ENCODE results near the gene PEX6. TPM values are rescaled to one million over a fixed set of nuclear protein-coding genes. Genes with fewer than 3 reads are reported as not detected.

The PEX6 gene
- total and polyA plus RNA-seq, 2 donors (not counting 3 experiments of a cell fraction or from before 2014, with no cell fraction given), result 9.9 to 11.2 TPM

GRCh38 chr6:43006251-43006650 is 27.3 kb upstream of the PEX6 start:
- CTCF ChIA-PET, result interaction anchor here (1.0 to 8.7 kb wide), 3 partner anchors 32 to 138 kb away, joined by 3 to 55 read pairs (median 3); no protein-coding TSS in a partner anchor
- H3K4me2 ChIP-seq (ENCODE audit: insufficient read depth, low read length), result no peak overlapping the region
- H3K79me2 ChIP-seq (ENCODE audit: control insufficient read depth, insufficient read depth, low read length), result no peaks in the 10 kb centered on the region
- no peaks in the 10 kb centered on the region for H4K20me1 ChIP-seq (replicated peaks; ENCODE audit: control insufficient read depth, extremely low read depth, insufficient read depth, low read length)
- no peaks in the 10 kb centered on the region for H3K27me3 ChIP-seq (ENCODE audit: control insufficient read depth in 2 of 2, insufficient read depth in 2 of 2, low read length in 2 of 2)
- H2AFZ ChIP-seq (ENCODE audit: low read depth, low read length), result no peak overlapping the region
- H3K27ac ChIP-seq (ENCODE audit: insufficient read depth, low read depth, low read length), result no peak overlapping the region
- H3K4me1 ChIP-seq (ENCODE audit: control insufficient read depth, extremely low read depth, insufficient read depth, low read length), result no peaks in the 10 kb centered on the region
- H3K9ac ChIP-seq (replicated peaks; ENCODE audit: extremely low read depth, insufficient read depth, low read length), result no peak overlapping the region
- intact Hi-C loops (cut with micrococcal nuclease), result loop anchor here (5.0 kb wide), 1 partner anchor 121 kb away; no protein-coding TSS in a partner anchor
- TF ChIP-seq FOS (IDR thresholded peaks at IDR 0.05; ENCODE audit: borderline replicate concordance, insufficient read depth, low read length) (no peak), CTCF (IDR thresholded peaks at IDR 0.05; ENCODE audit: extremely low read depth in 1 of 2, insufficient read depth in 1 of 2, low read depth in 1 of 2, low read length in 2 of 2) (no peak)
- no peaks in the 10 kb centered on the region for H3K9me1 ChIP-seq (replicated peaks; ENCODE audit: control insufficient read depth, extremely low read depth, insufficient read depth, low read length)
- H3K4me3 ChIP-seq (replicated peaks in 1 of 3; ENCODE audit: insufficient read depth in 1 of 3, low read depth in 1 of 3, low read length in 3 of 3), result no peak overlapping the region
- dilution Hi-C loops (cut with MboI; ENCODE audit: extremely low pct_ligation_motif_present, low sequenced_read_pairs), result no loop called here
- no peaks in the 10 kb centered on the region for H3K9me3 ChIP-seq (replicated peaks; ENCODE audit: control insufficient read depth, insufficient read depth, low read length)
- no peak for DNase-seq (ENCODE audit: low read depth, low spot score)
- peaks cover 15 to 24% of the 10 kb centered on the region in 2 experiments for H3K36me3 ChIP-seq (ENCODE audit: control insufficient read depth in 2 of 2, extremely low read depth in 1 of 2, insufficient read depth in 2 of 2, low read length in 2 of 2)
- POLR2A ChIA-PET, result no interaction called here
- no peak for FAIRE-seq
- BruUV-seq (replicated peaks), result no TSS peak

- Histone ChIP-seq H2AFZ (ENCODE audit: low read depth, low read length) (no peak overlapping the region), H3K9me3 (replicated peaks; ENCODE audit: control insufficient read depth, insufficient read depth, low read length) (no peaks in the 10 kb centered on the region), H3K4me2 (ENCODE audit: insufficient read depth, low read length) (no peak overlapping the region), H3K9me1 (replicated peaks; ENCODE audit: control insufficient read depth, extremely low read depth, insufficient read depth, low read length) (no peaks in the 10 kb centered on the region), H3K79me2 (ENCODE audit: control insufficient read depth, insufficient read depth, low read length) (no peaks in the 10 kb centered on the region), H3K9ac (replicated peaks; ENCODE audit: extremely low read depth, insufficient read depth, low read length) (no peak overlapping the region), H3K27me3 (ENCODE audit: control insufficient read depth in 2 of 2, insufficient read depth in 2 of 2, low read length in 2 of 2) (no peaks in the 10 kb centered on the region), H3K4me3 (replicated peaks in 1 of 3; ENCODE audit: insufficient read depth in 1 of 3, low read depth in 1 of 3, low read length in 3 of 3) (no peak overlapping the region), H4K20me1 (replicated peaks; ENCODE audit: control insufficient read depth, extremely low read depth, insufficient read depth, low read length) (no peaks in the 10 kb centered on the region), H3K36me3 (ENCODE audit: control insufficient read depth in 2 of 2, extremely low read depth in 1 of 2, insufficient read depth in 2 of 2, low read length in 2 of 2) (peaks cover 11 to 20% of the 10 kb centered on the region in 2 experiments), H3K4me1 (ENCODE audit: control insufficient read depth, extremely low read depth, insufficient read depth, low read length) (no peaks in the 10 kb centered on the region), H3K27ac (ENCODE audit: insufficient read depth, low read depth, low read length) (no peak overlapping the region)
- ChIA-PET CTCF (interaction anchor here (1.0 to 1.9 kb wide), 3 partner anchors 31 to 138 kb away, joined by 3 to 8 read pairs (median 3); no protein-coding TSS in a partner anchor), POLR2A (no interaction called here)
- FAIRE-seq, result no peak
- TF ChIP-seq POLR2AphosphoS5 (IDR thresholded peaks at IDR 0.05; ENCODE audit: insufficient read depth, low read depth, low read length) (no peak), MAX (IDR thresholded peaks at IDR 0.05; ENCODE audit: insufficient read depth, insufficient read length) (no peak), MYC (IDR thresholded peaks at IDR 0.05; ENCODE audit: low read depth, low read length) (no peak), JUN (IDR thresholded peaks at IDR 0.05; ENCODE audit: borderline replicate concordance, insufficient read depth, insufficient read length, low read depth) (no peak), EZH2 (IDR thresholded peaks at IDR 0.05; ENCODE audit: borderline replicate concordance, low read depth, low read length, severe bottlenecking) (no peak), FOS (IDR thresholded peaks at IDR 0.05; ENCODE audit: borderline replicate concordance, insufficient read depth, low read length) (no peak), CTCF (IDR thresholded peaks at IDR 0.05; ENCODE audit: extremely low read depth in 1 of 2, insufficient read depth in 1 of 2, low read depth in 1 of 2, low read length in 2 of 2) (no peak), GATA2 (IDR thresholded peaks at IDR 0.05; ENCODE audit: insufficient read depth, insufficient read length, low read depth, low read length) (no peak), POLR2A (IDR thresholded peaks at IDR 0.05; ENCODE audit: low read depth, low read length) (no peak)
- intact Hi-C loops (cut with micrococcal nuclease), result loop anchor here (5.0 kb wide), 1 partner anchor 121 kb away; no protein-coding TSS in a partner anchor
- dilution Hi-C loops (cut with MboI; ENCODE audit: extremely low pct_ligation_motif_present, low sequenced_read_pairs), result no loop called here
- no TSS peak for BruUV-seq (replicated peaks)
- DNase-seq (ENCODE audit: low read depth, low spot score), result no peak
These were observed 26.9 kb upstream of the PEX6 start for GRCh38 chr6:43005844-43006243.

Data from endothelial cell of umbilical vein (primary cell).